ENCODE data around the gene GPHN.

Gene GPHN

DNA sequence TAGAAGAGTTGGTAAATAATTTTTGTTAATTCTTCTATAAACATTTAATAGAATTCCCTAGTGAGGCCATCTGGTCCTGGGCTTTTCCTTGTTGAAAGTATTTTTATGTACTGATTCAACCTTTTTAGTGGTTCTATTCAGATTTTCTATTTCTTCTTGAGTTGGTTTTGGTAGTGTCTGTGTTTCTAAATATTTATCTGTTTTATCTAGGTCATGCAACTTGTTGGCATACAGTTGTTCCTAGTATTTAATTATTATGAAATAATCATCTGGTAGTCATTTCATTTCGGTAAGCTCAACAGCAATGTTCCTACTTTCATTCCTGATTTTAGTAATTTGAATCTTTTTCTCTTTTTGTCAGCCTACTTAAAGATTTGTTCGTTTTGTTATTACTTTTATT lies 447.2 kb downstream of the GPHN start:
- no peaks in the 10 kb centered on the region for H3K27me3 Mint-ChIP-seq (ENCODE audit: low read depth)
- peaks cover 34% of the 10 kb centered on the region for H3K9me3 Mint-ChIP-seq
- TF ChIP-seq, protein P1, sequence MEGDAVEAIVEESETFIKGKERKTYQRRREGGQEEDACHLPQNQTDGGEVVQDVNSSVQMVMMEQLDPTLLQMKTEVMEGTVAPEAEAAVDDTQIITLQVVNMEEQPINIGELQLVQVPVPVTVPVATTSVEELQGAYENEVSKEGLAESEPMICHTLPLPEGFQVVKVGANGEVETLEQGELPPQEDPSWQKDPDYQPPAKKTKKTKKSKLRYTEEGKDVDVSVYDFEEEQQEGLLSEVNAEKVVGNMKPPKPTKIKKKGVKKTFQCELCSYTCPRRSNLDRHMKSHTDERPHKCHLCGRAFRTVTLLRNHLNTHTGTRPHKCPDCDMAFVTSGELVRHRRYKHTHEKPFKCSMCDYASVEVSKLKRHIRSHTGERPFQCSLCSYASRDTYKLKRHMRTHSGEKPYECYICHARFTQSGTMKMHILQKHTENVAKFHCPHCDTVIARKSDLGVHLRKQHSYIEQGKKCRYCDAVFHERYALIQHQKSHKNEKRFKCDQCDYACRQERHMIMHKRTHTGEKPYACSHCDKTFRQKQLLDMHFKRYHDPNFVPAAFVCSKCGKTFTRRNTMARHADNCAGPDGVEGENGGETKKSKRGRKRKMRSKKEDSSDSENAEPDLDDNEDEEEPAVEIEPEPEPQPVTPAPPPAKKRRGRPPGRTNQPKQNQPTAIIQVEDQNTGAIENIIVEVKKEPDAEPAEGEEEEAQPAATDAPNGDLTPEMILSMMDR (IDR thresholded peaks at IDR 0.05; ENCODE audit: unreplicated experiment in 3 of 3): no peak
- no peaks in the 10 kb centered on the region for H3K4me1 Mint-ChIP-seq
- H3K4me3 Mint-ChIP-seq: no peak overlapping the region
- no peak overlapping the region for H3K27ac Mint-ChIP-seq
- H3K36me3 Mint-ChIP-seq (ENCODE audit: low read depth): peaks cover 65% of the 10 kb centered on the region

DNA sequence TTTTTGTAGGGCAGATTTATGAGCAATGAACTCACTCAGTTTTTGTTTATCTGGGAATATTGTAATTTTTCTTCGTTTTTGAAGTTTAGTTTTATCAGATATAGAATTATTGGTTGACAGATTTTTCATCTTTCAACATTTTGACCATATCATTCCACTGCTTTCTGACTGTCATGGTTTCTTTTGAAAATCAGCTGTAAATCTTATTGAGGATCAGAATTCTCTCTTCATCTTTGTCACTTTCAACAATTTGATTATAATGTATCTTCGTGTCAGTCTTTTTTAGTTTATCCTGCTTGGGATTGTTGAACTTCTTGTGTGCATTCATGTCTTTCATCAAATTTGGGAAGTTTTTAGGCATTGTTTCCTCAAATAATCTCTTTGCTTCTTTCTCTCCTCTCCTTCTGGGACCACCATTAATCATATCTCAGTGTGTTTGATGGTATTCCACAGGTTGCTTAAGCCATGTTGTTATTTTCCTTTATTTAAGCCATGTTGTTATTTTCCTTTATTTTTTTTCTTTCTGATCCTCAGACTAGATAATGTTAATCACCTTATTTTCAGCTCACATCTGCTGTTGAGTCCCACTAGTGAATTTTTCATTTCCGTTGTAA lies 451.6 kb downstream of the GPHN start:
- TF ChIP-seq, protein P1 (IDR thresholded peaks at IDR 0.05; ENCODE audit: unreplicated experiment in 3 of 3): no peak
- H3K9me3 Mint-ChIP-seq: peaks cover 39% of the 10 kb centered on the region
- no peak overlapping the region for H3K27ac Mint-ChIP-seq
- H3K27me3 Mint-ChIP-seq (ENCODE audit: low read depth): no peaks in the 10 kb centered on the region
- H3K4me3 Mint-ChIP-seq: no peak overlapping the region
- no peaks in the 10 kb centered on the region for H3K4me1 Mint-ChIP-seq
- peaks cover 69% of the 10 kb centered on the region for H3K36me3 Mint-ChIP-seq (ENCODE audit: low read depth)

DNA sequence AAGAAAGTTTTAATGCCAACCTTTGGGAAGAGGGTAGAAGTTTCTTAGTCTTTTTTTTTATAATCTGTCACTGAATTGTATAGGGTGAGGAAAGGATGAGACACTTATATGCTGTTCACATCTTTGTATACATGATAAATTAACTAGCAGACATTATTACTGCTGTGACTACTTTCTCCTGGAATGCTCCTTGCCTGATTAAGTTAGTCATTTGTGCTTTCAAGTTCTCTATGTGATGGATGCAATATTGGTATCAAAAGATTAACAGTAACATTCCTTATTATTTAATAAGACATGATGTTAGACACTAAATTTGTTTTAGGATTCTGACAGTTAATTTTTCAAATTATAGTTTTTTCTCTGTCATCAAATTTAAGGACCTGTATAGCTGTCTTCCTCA lies 457.9 kb downstream of the GPHN start:
- H3K9me3 Mint-ChIP-seq: peaks cover 4% of the 10 kb centered on the region
- no peaks in the 10 kb centered on the region for H3K27me3 Mint-ChIP-seq (ENCODE audit: low read depth)
- H3K4me1 Mint-ChIP-seq: no peaks in the 10 kb centered on the region
- TF ChIP-seq, protein P1 (IDR thresholded peaks at IDR 0.05; ENCODE audit: unreplicated experiment in 3 of 3): no peak
- H3K36me3 Mint-ChIP-seq (ENCODE audit: low read depth): peaks cover 31% of the 10 kb centered on the region
- no peak overlapping the region for H3K27ac Mint-ChIP-seq
- no peak overlapping the region for H3K4me3 Mint-ChIP-seq

DNA sequence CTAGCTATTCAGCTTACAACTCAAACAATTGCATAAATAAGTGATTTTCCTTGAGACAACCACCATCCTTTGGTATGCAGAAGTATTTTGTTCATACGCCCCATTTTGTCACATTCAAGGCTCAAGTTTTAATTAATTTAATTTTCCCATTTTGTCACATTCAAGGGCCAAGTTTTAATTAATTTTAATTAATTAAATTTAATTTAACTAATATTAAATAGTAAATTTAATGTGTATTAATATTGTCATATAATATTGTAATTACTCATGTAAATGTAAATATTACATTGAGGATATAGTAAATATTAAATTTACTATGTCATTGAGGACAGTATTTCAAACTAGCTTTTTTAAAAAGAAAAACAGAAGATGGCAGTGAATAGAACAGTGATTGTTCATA lies 464.5 kb downstream of the GPHN start:
- no peaks in the 10 kb centered on the region for H3K27me3 Mint-ChIP-seq (ENCODE audit: low read depth)
- H3K9me3 Mint-ChIP-seq: no peaks in the 10 kb centered on the region
- H3K36me3 Mint-ChIP-seq (ENCODE audit: low read depth): no peaks in the 10 kb centered on the region
- no peaks in the 10 kb centered on the region for H3K4me1 Mint-ChIP-seq
- TF ChIP-seq, protein P1 (IDR thresholded peaks at IDR 0.05; ENCODE audit: unreplicated experiment in 3 of 3): no peak
- H3K4me3 Mint-ChIP-seq: no peak overlapping the region
- no peak overlapping the region for H3K27ac Mint-ChIP-seq

DNA sequence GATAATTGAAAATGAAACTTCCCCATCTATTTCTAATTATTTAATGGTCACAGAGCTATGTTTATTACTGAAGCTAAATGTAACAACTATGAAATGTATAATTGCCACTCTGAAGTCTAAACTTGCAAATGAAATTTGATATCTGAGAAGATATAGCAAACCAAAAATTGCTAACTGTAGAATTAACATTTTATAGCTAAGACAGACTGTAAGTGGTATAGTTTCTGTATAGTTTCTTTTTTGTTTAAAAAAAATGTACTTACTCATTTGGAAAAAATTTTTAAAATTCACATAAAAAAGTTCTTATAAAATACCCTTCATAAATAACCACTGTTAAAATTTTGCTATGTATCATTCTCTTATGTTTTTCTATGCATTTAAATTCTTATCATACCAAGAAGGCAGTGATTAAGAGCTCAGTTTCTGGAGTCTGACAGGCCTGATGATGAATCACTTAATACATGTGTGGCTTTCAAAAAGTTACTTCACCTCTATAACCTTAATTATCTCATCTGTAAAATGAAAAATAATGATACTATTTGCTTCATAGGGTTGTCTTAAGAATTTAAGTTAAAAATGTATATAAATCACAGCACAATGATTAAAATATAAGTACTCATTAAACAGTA lies 466.6 kb downstream of the GPHN start:
- TF ChIP-seq, protein P1 (IDR thresholded peaks at IDR 0.05; ENCODE audit: unreplicated experiment in 3 of 3): no peak
- peak overlapping the region in 1 of 3 experiments; percentile 27 for H3K27ac Mint-ChIP-seq
- peaks cover 3% of the 10 kb centered on the region for H3K4me1 Mint-ChIP-seq
- H3K27me3 Mint-ChIP-seq (ENCODE audit: low read depth): no peaks in the 10 kb centered on the region
- no peak overlapping the region for H3K4me3 Mint-ChIP-seq
- no peaks in the 10 kb centered on the region for H3K36me3 Mint-ChIP-seq (ENCODE audit: low read depth)
- H3K9me3 Mint-ChIP-seq: no peaks in the 10 kb centered on the region

DNA sequence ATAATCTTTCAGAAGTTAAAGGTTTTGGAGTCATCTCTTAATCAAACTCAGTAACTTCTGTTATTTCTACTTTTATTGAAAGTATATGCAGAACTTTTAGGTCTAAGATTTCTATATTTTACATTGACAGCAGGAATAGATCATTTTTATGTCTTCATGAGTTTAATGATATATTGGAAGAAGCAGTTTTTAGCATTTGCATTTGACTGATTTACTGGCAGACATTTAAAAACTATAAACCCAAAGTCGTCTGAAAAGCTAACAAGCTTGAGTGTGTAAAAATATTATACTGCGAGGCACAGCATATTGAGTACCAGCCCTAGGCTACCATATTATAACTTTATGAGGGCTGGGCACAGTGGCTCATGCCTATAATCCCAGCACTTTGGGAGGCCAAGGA lies 467.3 kb downstream of the GPHN start:
- no peaks in the 10 kb centered on the region for H3K36me3 Mint-ChIP-seq (ENCODE audit: low read depth)
- TF ChIP-seq, protein P1 (IDR thresholded peaks at IDR 0.05; ENCODE audit: unreplicated experiment in 3 of 3): no peak
- no peaks in the 10 kb centered on the region for H3K9me3 Mint-ChIP-seq
- no peaks in the 10 kb centered on the region for H3K27me3 Mint-ChIP-seq (ENCODE audit: low read depth)
- H3K27ac Mint-ChIP-seq: no peak overlapping the region
- peaks cover 7% of the 10 kb centered on the region for H3K4me1 Mint-ChIP-seq
- H3K4me3 Mint-ChIP-seq: no peak overlapping the region

Data from nephron (organoid).